CD4-positive, alpha-beta T cell treated with Interleukin-1 beta for 1 hour (primary cell): Measurements from ENCODE around the gene IL6.
"Not testable (repeated sequence)": the region's sequence is repeated elsewhere in the genome, so short reads cannot be mapped to it uniquely, and the experiment has no call there.

Source experiments
- DNase-seq, 2 donors: peaks; one replicate each; pipeline ENCODE4 v3.0.0-alpha.2; 2020 to 2022

The IL6 gene

DNA sequence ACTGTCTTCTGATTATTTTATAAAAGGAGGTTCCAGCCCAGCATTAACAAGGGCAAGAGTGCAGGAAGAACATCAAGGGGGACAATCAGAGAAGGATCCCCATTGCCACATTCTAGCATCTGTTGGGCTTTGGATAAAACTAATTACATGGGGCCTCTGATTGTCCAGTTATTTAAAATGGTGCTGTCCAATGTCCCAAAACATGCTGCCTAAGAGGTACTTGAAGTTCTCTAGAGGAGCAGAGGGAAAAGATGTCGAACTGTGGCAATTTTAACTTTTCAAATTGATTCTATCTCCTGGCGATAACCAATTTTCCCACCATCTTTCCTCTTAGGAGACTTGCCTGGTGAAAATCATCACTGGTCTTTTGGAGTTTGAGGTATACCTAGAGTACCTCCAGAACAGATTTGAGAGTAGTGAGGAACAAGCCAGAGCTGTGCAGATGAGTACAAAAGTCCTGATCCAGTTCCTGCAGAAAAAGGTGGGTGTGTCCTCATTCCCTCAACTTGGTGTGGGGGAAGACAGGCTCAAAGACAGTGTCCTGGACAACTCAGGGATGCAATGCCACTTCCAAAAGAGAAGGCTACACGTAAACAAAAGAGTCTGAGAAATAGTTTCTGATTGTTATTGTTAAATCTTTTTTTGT lies 2.3 kb downstream of the IL6 start:
- DNase-seq = no peak

DNA sequence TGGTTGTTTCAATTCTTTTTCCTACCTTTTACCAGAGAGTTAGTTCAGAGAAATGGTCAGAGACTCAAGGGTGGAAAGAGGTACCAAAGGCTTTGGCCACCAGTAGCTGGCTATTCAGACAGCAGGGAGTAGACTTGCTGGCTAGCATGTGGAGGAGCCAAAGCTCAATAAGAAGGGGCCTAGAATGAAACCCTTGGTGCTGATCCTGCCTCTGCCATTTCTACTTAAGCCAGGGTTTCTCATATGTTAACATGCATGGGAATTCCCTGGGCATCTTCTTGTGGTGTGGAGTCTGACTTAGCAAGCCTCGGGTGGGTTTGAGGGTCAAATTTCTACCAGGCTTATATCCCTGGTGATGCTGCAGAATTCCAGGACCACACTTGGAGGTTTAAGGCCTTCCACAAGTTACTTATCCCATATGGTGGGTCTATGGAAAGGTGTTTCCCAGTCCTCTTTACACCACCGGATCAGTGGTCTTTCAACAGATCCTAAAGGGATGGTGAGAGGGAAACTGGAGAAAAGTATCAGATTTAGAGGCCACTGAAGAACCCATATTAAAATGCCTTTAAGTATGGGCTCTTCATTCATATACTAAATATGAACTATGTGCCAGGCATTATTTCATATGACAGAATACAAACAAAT lies 3.2 kb downstream of the IL6 start:
- DNase-seq = no peak

- no peak for DNase-seq
These were observed 4.1 kb downstream of the IL6 start for GRCh38 chr7:22730921-22731654.

GRCh38 chr7:22731766-22732165 lies 4.8 kb downstream of the IL6 start:
- DNase-seq = no peak

- no peak for DNase-seq
These were observed 5.6 kb downstream of the IL6 start for GRCh38 chr7:22732556-22733126.

DNA sequence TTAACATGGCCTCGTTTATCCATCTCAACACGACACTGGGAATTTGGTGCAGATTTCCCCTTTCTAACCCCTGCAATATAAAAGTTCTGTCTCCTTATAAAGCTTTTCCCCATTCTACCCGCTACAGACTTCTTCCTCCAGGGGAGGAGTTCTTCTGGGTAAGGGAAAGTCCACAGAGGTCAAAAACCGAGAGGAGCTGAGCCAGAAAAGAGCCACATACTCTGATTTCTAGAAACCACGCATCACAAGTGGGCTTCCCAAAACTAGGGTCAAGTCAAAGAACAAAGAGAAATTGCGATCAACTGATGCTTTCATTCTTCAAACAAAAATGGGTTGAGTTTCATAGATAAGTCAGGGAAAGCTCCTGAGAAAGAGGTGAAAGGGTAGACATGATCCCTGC lies 6.8 kb downstream of the IL6 start:
- no peak for DNase-seq

DNA sequence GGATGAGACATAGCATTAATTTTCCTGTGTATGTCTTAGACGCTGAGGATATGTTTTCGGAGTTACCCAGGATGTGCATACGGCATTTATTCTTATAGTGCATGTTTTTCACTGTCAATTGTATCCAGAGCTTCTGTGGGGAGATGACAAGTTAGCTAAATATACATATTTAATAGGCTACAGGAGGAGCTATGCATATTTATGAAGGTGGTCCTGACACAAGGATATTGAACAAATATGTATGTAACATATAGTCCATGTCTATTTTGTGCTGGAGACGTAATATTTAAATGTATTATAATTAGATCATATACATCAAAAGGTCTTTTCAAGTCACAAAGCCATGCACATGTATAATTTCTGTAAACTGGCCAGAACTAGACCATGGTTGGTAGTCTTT lies 16.0 kb downstream of the IL6 start:
- no peak for DNase-seq

DNA sequence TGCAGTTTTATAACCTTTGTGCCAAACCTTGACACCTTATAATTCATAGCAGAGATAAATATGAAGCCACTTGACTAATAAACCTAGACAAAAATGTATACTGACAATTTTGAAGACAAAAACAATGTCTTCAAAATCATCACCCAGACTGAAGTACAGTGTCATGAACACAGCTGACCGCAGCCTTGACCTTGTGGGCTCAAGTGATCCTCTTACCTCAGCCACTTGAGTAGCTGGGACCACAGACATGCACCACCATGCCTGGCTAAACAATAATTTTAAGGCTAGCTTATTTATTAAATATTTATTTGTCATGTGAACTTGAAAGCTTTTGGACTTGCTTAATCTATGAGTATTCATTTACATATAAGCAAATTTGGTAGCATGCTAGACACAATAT lies 24.3 kb downstream of the IL6 start:
- no peak for DNase-seq

DNA sequence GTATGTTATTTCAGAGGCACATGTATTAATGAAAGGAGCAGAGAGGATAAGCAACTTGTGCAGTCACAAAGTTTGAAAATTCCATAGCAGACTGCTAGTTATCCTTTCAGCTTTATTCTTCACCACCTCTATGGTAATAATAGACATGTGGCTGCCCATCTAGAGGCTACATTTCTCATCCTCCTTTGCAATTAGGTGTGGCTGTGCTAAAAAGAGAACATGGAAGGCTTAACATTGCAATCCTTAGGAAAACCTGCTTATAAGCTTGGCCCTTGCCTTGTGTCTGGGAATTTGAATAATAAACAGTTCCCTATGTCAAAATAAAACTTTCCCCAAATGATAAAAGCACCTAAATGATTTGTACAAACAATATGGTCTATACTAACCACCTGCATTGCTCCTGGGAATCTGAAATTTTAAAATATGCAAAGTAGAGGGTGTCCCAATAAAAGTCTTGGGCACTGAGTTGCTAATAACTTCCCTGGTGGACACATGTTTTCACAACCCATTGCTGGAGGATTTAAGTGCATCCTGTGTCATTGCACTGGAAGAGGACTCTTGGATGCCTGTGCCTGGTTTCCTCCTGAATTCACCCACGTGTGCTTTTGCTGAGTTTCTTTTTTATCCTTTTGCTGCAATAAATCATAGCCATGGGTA lies 30.5 kb downstream of the IL6 start:
- DNase-seq = no peak

GRCh38 chr7:22758576-22758975 lies 31.6 kb downstream of the IL6 start:
- no peak for DNase-seq

DNA sequence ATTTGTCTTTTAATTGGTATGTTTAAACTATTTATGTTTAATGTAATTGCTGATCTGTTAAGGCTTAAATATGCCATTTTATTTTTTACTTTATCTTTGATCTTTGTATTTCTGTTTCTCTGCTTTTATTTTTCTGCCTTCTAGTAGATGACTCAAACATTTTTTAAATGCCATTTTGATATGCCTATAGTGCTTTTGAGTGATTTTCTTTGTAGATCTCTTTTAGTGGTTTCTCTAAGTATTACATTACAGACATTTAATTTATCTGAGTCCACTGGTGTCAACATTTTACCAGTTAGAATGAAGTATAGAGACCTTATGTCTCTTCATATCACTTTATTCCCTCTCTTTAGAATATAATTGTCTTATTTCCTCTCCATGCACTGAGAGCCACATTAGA lies 32.7 kb downstream of the IL6 start:
- no peak for DNase-seq

GRCh38 chr7:22762866-22763265 lies 35.9 kb downstream of the IL6 start:
- no peak for DNase-seq

DNA sequence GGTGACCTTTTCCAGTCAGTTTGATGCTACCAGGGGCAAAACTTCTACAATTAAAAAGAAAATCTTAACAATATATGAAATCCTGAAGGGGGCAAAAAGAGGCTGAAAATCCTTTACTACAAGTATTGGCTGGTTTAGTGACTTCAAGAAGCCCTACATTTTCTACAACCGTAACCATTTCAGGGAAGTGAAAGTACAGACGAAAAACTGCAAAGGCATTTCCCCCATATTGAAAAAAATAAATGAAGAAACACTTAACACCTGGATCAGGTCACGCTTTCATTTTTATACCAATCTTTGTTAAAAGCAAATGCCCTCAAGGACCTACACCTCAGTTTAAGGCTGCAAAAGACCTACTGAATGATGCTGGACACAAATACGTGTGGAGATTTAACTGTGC lies 38.6 kb downstream of the IL6 start:
- DNase-seq = no peak

DNA sequence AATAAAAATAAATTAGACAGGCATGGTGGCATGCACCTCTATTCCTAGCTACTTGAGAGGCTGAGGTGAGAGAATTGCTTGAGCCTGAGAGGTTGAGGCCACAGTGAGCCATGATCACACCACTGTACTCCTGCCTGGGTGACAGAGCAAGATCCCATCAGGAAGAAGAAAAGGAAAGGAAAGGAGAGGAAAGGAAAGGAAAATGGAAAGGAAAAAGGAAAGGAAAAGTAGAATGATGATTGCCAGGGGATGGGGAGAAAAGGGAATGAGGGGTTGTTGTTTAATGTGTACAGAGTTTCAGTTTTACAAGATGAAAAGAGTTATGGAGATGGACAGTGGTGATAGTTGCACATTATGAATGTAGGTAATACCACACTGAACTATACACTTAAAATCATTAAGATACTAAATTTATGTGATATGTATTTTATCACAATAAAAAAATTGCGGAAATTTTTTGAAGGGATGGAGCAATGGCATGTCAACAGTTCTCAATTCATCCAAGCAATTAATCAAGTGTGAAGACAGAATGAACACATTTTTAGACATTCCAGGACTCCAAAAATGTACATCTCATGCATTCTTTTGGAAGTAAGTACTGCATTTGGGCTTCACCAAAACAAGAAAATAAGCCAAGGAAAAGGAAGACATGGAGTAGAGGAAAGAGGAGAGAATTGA lies 44.3 kb downstream of the IL6 start:
- no peak for DNase-seq

DNA sequence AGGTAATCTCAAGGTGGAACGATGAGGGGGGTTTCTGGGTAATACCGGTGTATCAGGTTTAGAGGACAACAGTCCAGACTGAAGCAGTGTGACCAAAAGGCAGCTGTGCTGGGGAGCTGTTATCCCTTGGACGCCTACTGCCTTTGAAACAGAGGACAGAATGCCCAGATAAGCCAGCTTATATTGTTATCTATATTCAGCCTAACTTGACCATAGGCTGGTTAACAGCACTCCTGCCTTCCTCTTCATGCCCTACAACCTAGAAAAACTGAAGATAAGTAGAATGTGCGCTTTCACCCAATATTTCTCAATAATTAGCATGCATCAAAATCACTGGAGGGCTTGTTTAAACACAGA lies 44.9 kb downstream of the IL6 start:
- no peak for DNase-seq

DNA sequence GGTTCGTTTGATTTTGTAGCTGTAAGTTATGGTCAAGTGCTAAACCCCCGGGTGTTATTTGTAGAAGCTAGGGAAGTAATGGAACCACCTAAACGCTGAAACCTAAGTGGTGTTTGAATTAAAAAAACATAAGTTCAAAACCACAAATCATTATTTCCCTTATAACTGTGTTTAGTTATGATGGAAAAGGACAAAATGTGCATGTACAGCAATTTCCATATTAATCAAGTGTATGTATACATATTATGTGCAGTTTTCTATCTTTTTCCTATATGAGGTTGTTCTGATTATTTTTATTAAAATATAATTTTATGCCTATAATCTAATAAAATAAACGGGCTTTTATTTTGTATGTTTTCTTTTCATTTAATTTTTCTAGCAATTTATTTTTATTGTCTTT lies 45.9 kb downstream of the IL6 start:
- DNase-seq = no peak

- no peak for DNase-seq
These were observed 50.0 kb downstream of the IL6 start for GRCh38 chr7:22776964-22777363.

DNA sequence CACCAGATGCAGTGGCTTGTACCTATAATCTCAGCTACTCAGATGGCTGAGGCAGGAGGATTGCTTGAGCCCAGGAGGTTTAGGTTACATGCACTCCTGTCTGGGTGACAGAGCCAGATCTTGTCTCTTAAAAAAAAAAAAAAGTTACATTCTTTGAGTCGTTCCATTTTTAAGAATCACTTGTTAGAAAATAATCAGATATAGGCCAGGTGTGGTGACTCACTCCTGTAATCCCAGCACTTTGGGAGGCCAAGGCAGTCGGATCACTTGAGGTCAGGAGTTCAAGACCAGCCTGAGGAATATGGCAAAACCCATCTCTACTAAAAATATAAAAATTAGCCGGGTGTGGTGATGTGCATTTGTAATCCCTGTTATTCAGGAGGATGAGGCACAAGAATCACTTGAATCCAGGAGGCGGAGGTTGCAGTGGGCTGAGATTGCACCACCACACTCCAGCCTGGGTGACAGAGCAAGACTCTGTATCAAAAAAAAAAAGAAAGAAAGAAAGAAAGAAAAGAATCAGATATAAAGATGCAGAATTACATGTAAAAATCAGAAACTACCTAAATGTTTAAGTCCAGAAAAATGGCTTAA lies 52.8 kb downstream of the IL6 start:
- DNase-seq = not testable (repeated sequence)

DNA sequence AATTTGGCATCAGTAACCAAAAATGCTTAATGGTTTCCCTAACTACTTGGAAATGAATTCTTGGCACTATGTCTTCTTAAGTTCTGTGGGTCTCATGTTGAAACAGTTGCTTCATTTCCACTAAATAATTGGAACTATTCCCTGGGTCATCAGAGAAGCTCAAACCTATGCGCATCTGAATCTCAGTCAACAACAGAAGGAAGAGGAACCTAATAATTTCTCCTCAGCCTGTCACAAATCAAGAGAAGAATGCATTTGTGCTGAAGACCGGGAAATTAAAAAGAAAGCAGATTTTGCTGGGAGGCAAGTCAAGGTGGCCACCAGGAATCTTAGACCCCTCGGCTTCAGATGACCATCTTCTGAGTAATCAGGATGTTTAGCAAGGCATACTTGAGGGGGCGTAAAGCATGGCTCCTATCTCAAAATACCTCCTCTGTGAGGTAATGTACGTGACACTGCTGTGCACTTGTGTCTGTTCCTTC lies 54.3 kb downstream of the IL6 start:
- DNase-seq = no peak
